Loucy (cell line): Measurements from ENCODE around the gene POMT2.

Experiments
- H2AFZ ChIP-seq: fragments of 200-600 bp; sonication (generic); 2 replicates; pipeline ENCODE4 v1.6.0; 2016; ENCODE audit warnings: antibody characterized with exemption, mild to moderate bottlenecking, low read length, moderate library complexity
- H3F3A ChIP-seq: fragments of 200-600 bp; 2 replicates; pipeline ENCODE4 v1.6.0; 2016; ENCODE audit warnings: antibody characterized with exemption, low read depth, mild to moderate bottlenecking
- H3K27me3 ChIP-seq: fragments of 200-600 bp; sonication (generic); 2 replicates; pipeline ENCODE4 v1.6.1; 2014; ENCODE audit warnings: low read length, mild to moderate bottlenecking; ENCODE audit not compliant: insufficient read depth, poor library complexity, severe bottlenecking
- H3K36me3 ChIP-seq: fragments of 200-600 bp; sonication (generic); 2 replicates; pipeline ENCODE4 v1.6.1; 2016; ENCODE audit warnings: low read length; ENCODE audit not compliant: insufficient read depth
- H3K4me1 ChIP-seq: fragments of 200-600 bp; sonication (generic); 2 replicates; pipeline ENCODE4 v1.5.1; 2014; ENCODE audit warnings: low read length, mild to moderate bottlenecking; ENCODE audit not compliant: insufficient read depth, poor library complexity, severe bottlenecking
- H3K4me2 ChIP-seq: fragments of 200-600 bp; sonication (generic); 2 replicates; pipeline ENCODE4 v1.6.0; 2014; ENCODE audit warnings: antibody characterized with exemption, low read length, low read depth, mild to moderate bottlenecking; ENCODE audit not compliant: poor library complexity, severe bottlenecking
- H3K4me3 ChIP-seq: fragments of 200-600 bp; sonication (generic); 2 replicates; pipeline ENCODE4 v1.5.1; 2014; ENCODE audit warnings: low read length, mild to moderate bottlenecking, mixed read lengths; ENCODE audit not compliant: poor library complexity, severe bottlenecking
- H3K79me2 ChIP-seq: fragments of 200-600 bp; sonication (generic); 2 replicates; pipeline ENCODE4 v1.6.1; 2014; ENCODE audit warnings: low read length; ENCODE audit not compliant: insufficient read depth
- H3K9ac ChIP-seq: fragments of 200-600 bp; sonication (generic); 2 replicates; pipeline ENCODE4 v1.6.0; 2014; ENCODE audit warnings: mild to moderate bottlenecking, low read depth, low read length, moderate library complexity; ENCODE audit not compliant: poor library complexity, severe bottlenecking
- H3K9me2 ChIP-seq: fragments of 200-600 bp; sonication (generic); replicated peaks from 2 replicates; pipeline ENCODE4 v1.6.1; 2016; ENCODE audit warnings: low read depth, low read length, mixed read lengths
- H3K9me3 ChIP-seq: fragments of 200-600 bp; sonication (generic); 2 replicates; pipeline ENCODE4 v1.6.1; 2014; ENCODE audit warnings: mild to moderate bottlenecking, antibody characterized with exemption, low read length, low read depth; ENCODE audit not compliant: insufficient read depth
- H4K20me1 ChIP-seq: fragments of 200-600 bp; sonication (generic); 2 replicates; pipeline ENCODE4 v1.6.0; 2014; ENCODE audit warnings: antibody characterized with exemption, low read length, mild to moderate bottlenecking; ENCODE audit not compliant: insufficient read depth, poor library complexity, severe bottlenecking
- EZH2phosphoT487 ChIP-seq: fragments of 200-600 bp; IDR thresholded peaks from 2 replicates; pipeline ENCODE4 v1.6.1; 2018; ENCODE audit warnings: antibody characterized with exemption, mild to moderate bottlenecking, moderate library complexity, borderline replicate concordance
- TF ChIP-seq, protein P1 (sequence below): fragments of 200-600 bp; sonication (generic); conservative IDR thresholded peaks from 2 replicates; pipeline ENCODE4 v1.5.1; 2014; ENCODE audit warnings: mild to moderate bottlenecking, antibody characterized with exemption, low read length

POMT2 gene

DNA sequence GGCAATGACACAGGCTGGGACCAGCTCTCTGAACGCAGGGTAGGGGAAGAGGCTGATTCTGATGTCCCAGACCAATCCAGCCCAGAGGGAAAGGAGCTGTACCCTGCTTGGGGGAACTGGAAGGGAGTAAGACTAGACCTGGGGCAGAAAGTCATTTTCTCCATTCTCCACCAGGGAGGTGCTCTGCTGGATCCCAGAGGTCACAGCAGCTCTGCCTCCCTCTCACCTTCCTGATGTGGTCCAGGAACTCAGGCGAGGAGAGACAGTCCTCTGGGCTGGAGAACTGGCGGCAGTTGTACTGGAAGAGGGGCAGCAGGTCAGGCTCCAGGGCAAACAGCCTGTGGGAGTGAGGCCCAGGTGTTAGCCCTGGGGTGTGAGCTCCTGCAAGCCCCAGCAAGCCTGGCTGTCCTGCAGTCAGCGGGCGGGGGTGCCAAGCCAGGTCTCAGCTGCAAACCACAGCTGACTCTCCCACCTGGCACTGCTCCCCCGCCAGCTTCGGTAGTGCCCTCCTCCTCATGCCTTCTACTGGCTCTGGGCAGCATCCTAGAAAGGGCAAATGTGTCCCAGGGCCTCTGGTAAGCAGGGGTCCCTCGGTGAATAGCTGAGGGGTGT is 51.6 kb downstream of the POMT2 start:
- H3K4me2 ChIP-seq = no peak overlapping the region
- H3K79me2 ChIP-seq = no peaks in the 10 kb centered on the region
- H3K27me3 ChIP-seq = no peaks in the 10 kb centered on the region

DNA sequence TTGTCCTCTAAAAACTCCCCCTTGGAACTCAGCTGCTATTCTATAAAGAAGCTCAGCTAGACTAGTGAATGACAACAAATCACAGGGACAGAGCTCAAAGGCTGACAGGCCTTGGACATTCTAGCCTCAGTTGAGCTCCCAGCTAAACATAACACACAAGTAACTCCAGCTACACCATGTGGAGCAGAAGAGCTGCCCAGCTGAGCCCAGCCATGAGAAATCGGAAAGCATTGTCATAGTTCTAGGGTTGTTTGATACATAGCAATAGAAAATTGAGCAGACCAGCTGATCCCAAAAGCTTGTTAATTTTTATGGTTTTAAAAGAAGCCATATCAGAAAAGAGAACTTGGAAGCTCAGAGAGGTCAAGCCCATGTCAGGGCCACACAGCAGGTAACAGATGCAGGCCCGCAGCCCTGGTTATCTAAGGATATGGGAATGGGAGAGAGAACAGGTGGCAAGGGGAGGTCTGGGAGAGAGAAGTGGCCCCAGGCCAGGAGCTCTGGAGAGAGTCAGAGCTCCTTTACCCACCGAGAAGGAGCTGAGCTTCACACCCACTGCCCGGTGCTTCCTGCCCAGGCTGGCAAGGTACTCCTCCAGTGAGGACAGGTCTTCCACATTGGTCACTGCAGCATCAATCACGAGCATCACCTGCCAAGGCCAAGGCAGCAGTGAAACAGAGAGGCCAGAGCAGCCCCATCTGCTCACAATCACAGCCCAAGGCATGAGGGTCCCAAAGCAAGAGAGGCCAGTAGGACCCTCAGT is 52.6 kb downstream of the POMT2 start:
- Histone ChIP-seq H3K27me3 (no peaks in the 10 kb centered on the region), H3K9me2 (no peaks in the 10 kb centered on the region), H3K4me2 (no peak overlapping the region), H3K36me3 (no peaks in the 10 kb centered on the region), H3F3A (no peaks in the 10 kb centered on the region), H3K9me3 (no peaks in the 10 kb centered on the region), H3K79me2 (no peaks in the 10 kb centered on the region), H3K9ac (no peak overlapping the region), H2AFZ (no peak overlapping the region), H3K4me3 (no peak overlapping the region), H4K20me1 (no peaks in the 10 kb centered on the region), H3K4me1 (peaks cover 6% of the 10 kb centered on the region)
- TF ChIP-seq, protein P1, sequence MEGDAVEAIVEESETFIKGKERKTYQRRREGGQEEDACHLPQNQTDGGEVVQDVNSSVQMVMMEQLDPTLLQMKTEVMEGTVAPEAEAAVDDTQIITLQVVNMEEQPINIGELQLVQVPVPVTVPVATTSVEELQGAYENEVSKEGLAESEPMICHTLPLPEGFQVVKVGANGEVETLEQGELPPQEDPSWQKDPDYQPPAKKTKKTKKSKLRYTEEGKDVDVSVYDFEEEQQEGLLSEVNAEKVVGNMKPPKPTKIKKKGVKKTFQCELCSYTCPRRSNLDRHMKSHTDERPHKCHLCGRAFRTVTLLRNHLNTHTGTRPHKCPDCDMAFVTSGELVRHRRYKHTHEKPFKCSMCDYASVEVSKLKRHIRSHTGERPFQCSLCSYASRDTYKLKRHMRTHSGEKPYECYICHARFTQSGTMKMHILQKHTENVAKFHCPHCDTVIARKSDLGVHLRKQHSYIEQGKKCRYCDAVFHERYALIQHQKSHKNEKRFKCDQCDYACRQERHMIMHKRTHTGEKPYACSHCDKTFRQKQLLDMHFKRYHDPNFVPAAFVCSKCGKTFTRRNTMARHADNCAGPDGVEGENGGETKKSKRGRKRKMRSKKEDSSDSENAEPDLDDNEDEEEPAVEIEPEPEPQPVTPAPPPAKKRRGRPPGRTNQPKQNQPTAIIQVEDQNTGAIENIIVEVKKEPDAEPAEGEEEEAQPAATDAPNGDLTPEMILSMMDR = no peak
- TF ChIP-seq EZH2phosphoT487 = no peak

More for the DNA sequence above, 51.6 kb downstream of the POMT2 start:
- H3K9ac ChIP-seq = no peak overlapping the region
- no peaks in the 10 kb centered on the region for H3K36me3 ChIP-seq
- no peaks in the 10 kb centered on the region for H3K9me3 ChIP-seq
- H3K4me1 ChIP-seq = peaks cover 6% of the 10 kb centered on the region
- no peaks in the 10 kb centered on the region for H4K20me1 ChIP-seq
- H2AFZ ChIP-seq = no peak overlapping the region
- H3K9me2 ChIP-seq = no peaks in the 10 kb centered on the region
- no peak overlapping the region for H3K4me3 ChIP-seq
- no peak for TF ChIP-seq EZH2phosphoT487
- TF ChIP-seq, protein P1 = no peak
- no peaks in the 10 kb centered on the region for H3F3A ChIP-seq

DNA sequence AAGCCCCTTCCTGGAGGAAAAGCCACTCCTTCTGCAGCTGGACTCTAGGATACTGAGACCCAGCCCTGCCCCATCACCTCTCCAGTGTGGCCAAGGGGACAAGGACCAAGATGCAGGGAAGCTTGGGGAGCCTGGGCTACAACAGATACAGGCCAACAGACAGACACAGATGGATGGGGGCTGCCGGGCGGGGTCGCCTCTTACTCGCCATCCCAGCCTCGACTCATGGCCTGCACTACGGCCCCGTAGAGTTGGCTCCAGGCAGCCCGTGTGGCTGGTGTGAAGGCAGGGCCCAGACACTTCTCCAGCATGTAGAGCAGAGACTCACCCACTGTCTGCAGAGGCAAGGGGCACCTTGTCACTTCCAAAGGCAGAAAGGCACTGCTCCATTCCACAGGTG is 54.3 kb downstream of the POMT2 start:
- H3K79me2 ChIP-seq = no peaks in the 10 kb centered on the region
- no peak overlapping the region for H3K4me2 ChIP-seq
- no peak overlapping the region for H3K4me3 ChIP-seq
- H4K20me1 ChIP-seq = no peaks in the 10 kb centered on the region
- H3K9ac ChIP-seq = no peak overlapping the region
- H3K27me3 ChIP-seq = no peaks in the 10 kb centered on the region
- H3K9me3 ChIP-seq = no peaks in the 10 kb centered on the region
- no peak overlapping the region for H2AFZ ChIP-seq
- peaks cover 6% of the 10 kb centered on the region for H3K4me1 ChIP-seq
- no peaks in the 10 kb centered on the region for H3K9me2 ChIP-seq
- no peak for TF ChIP-seq EZH2phosphoT487
- TF ChIP-seq, protein P1 = no peak
- no peaks in the 10 kb centered on the region for H3F3A ChIP-seq
- H3K36me3 ChIP-seq = no peaks in the 10 kb centered on the region
